Measurements from ENCODE around the gene STK10. TPM values are rescaled to one million over a fixed set of nuclear protein-coding genes. Genes with fewer than 3 reads are reported as not detected.
"Not testable (repeated sequence)": the region's sequence is repeated elsewhere in the genome, so short reads cannot be mapped to it uniquely, and the experiment has no call there.

Gene STK10
- total RNA-seq, 2 donors from 2014 or later, result 16.1 to 23.2 TPM

DNA sequence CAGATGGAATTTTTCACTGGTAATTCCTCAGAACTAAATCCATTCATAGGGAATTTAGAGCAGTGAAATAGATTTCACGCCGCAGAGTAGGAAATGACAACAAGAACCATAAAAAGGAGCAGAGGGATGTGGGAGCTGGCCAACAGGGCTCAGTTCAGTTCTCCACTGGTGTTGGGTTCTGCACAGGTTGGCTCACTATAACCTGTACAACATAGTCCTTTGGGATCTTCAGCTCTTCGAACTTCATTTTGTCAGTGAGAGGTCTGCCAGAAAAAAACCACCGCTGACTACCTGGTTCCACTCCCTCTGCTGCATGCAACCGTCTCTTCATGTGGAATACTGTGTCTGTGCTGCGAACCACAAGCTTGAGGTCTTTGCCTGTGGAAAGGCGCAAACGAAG lies 23.7 kb upstream of the STK10 start:
- H3K27ac ChIP-seq, result no peak overlapping the region
- no peaks in the 10 kb centered on the region for H3K4me1 ChIP-seq
- no peak overlapping the region for H3K9ac ChIP-seq (ENCODE audit: low read depth in 2 of 2, low read length in 2 of 2)
- H3K9me3 ChIP-seq, result no peaks in the 10 kb centered on the region
- H3K36me3 ChIP-seq, result no peaks in the 10 kb centered on the region
- no peak for DNase-seq
- H3K4me3 ChIP-seq, result no peak overlapping the region
- H3K27me3 ChIP-seq, result no peaks in the 10 kb centered on the region
- intact Hi-C loops (cut with DNase I), result no loop called here
- TF ChIP-seq, protein P1, sequence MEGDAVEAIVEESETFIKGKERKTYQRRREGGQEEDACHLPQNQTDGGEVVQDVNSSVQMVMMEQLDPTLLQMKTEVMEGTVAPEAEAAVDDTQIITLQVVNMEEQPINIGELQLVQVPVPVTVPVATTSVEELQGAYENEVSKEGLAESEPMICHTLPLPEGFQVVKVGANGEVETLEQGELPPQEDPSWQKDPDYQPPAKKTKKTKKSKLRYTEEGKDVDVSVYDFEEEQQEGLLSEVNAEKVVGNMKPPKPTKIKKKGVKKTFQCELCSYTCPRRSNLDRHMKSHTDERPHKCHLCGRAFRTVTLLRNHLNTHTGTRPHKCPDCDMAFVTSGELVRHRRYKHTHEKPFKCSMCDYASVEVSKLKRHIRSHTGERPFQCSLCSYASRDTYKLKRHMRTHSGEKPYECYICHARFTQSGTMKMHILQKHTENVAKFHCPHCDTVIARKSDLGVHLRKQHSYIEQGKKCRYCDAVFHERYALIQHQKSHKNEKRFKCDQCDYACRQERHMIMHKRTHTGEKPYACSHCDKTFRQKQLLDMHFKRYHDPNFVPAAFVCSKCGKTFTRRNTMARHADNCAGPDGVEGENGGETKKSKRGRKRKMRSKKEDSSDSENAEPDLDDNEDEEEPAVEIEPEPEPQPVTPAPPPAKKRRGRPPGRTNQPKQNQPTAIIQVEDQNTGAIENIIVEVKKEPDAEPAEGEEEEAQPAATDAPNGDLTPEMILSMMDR (IDR thresholded peaks at IDR 0.05), result no peak

DNA sequence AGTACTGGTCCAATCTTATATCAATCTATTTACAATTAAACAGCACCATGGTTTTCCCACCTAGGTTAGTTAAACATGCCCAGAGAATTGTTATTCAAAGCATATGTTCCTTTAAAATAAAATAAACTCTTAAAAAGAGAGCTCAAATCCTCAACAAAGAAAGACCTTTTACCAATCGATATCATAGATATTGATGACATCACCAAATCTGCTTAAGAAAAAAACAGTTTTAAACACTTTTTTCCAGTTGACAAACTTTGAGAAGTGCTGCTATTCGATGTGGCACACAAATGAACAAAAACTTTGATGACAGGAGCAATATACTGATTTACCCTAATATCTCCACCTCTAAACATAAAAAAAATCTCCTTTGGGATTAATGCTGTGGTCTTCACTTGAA lies 21.7 kb upstream of the STK10 start:
- no peaks in the 10 kb centered on the region for H3K9me3 ChIP-seq
- DNase-seq, result no peak
- TF ChIP-seq, protein P1 (IDR thresholded peaks at IDR 0.05), result no peak

DNA sequence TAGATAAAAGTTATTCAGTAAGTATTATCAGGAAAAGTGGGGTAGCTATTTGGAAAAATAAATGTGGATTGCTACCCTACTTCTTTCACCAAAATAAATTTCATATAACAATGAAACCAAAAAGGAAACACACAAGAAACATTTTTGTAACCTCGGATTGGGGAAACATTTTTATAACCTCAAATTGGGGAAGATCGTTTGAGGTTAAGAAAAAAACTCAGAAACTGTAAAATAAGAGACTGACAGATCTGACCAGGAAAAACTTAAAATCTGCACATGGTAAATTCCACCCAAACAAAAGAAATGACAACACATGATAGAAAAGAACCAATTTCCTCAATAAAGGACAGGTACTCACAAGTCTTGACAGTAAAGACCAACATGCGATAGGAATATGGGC lies 19.5 kb upstream of the STK10 start:
- no peak overlapping the region for H3K27ac ChIP-seq
- TF ChIP-seq, protein P1 (IDR thresholded peaks at IDR 0.05), result no peak
- intact Hi-C loops (cut with DNase I), result no loop called here

More for the DNA sequence above, 21.7 kb upstream of the STK10 start:
- Histone ChIP-seq H3K4me3 (no peak overlapping the region), H3K4me1 (no peaks in the 10 kb centered on the region), H3K27me3 (no peaks in the 10 kb centered on the region), H3K36me3 (no peaks in the 10 kb centered on the region), H3K27ac (no peak overlapping the region), H3K9ac (ENCODE audit: low read depth in 2 of 2, low read length in 2 of 2) (no peak overlapping the region)
- intact Hi-C loops (cut with DNase I), result no loop called here

DNA sequence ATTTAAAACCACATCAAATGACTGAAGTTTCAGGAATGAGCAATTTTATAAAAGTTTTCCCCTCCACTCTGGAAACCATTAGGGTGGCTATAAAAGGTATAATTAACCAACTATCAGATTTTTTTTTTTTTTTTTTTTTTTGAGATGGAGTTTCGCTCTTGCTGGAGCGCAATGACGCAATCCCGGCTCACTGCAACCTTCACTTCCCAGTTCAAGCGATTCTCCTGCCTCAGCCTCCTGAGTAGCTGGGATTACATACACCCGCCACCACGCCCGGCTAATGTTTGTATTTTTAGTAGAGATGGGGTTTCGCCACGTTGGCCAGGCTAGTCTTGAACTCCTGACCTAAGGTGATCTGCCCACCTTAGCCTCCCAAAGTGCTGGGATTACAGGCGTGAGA lies 18.0 kb upstream of the STK10 start:
- intact Hi-C loops (cut with DNase I); H3K9me3 ChIP-seq; H3K27ac ChIP-seq; H3K27me3 ChIP-seq; DNase-seq; H3K36me3 ChIP-seq; H3K9ac ChIP-seq (ENCODE audit: low read depth in 2 of 2, low read length in 2 of 2); H3K4me3 ChIP-seq; H3K4me1 ChIP-seq: not testable (repeated sequence)

More for the DNA sequence above, 19.5 kb upstream of the STK10 start:
- no peaks in the 10 kb centered on the region for H3K36me3 ChIP-seq
- no peaks in the 10 kb centered on the region for H3K27me3 ChIP-seq
- no peaks in the 10 kb centered on the region for H3K9me3 ChIP-seq
- H3K4me3 ChIP-seq, result no peak overlapping the region
- no peaks in the 10 kb centered on the region for H3K4me1 ChIP-seq
- no peak overlapping the region for H3K9ac ChIP-seq (ENCODE audit: low read depth in 2 of 2, low read length in 2 of 2)
- no peak for DNase-seq

DNA sequence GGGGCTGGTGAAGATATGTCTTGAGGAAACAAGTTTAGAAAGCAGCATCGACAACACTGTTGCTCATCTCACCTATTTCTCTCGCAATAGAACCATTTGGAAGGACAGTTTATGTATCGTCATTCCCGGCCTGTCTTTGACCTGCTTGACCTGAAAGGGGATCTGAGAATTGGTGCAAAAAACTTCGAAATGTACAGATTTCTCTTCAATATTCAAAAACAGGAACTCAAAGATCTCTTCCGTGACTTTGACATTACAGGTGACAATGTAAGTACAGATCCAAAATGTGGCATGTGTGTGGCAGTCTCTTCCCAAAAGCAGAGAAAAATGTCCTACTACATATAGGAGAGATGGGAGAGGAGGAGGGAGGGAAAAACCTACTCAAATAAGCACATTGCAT lies 12.5 kb upstream of the STK10 start:
- H3K27ac ChIP-seq, result no peak overlapping the region
- intact Hi-C loops (cut with DNase I), result no loop called here
- no peak for DNase-seq
- no peaks in the 10 kb centered on the region for H3K4me1 ChIP-seq
- no peak overlapping the region for H3K9ac ChIP-seq (ENCODE audit: low read depth in 2 of 2, low read length in 2 of 2)
- H3K9me3 ChIP-seq, result no peaks in the 10 kb centered on the region
- no peak overlapping the region for H3K4me3 ChIP-seq
- TF ChIP-seq, protein P1 (IDR thresholded peaks at IDR 0.05), result no peak
- H3K27me3 ChIP-seq, result no peaks in the 10 kb centered on the region
- H3K36me3 ChIP-seq, result no peaks in the 10 kb centered on the region

DNA sequence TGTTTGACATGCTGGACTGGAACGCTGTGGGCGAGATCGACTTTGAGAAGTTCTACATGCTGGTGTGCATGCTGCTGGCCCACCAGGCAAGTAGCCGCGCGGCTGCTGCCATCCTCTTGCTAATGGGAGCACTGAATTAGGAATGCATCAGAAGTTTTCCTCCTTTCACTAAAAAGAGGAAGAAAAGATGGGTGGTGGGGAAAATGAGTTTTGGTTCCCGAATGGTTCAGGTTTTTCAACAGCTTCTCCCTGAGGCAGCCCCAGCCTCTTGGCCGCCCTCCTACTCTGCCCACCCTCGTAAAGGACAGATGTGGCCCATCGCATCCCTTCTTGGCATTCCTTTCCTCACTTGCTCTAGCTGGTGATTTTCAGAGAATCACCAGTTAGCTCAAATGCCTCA lies 11.4 kb upstream of the STK10 start:
- no peaks in the 10 kb centered on the region for H3K36me3 ChIP-seq
- H3K9me3 ChIP-seq, result no peaks in the 10 kb centered on the region
- no peak overlapping the region for H3K4me3 ChIP-seq
- H3K9ac ChIP-seq (ENCODE audit: low read depth in 2 of 2, low read length in 2 of 2), result no peak overlapping the region
- no peak overlapping the region for H3K27ac ChIP-seq
- no peaks in the 10 kb centered on the region for H3K27me3 ChIP-seq
- intact Hi-C loops (cut with DNase I), result no loop called here
- TF ChIP-seq, protein P1 (IDR thresholded peaks at IDR 0.05), result no peak
- H3K4me1 ChIP-seq, result no peaks in the 10 kb centered on the region
- DNase-seq, result no peak

DNA sequence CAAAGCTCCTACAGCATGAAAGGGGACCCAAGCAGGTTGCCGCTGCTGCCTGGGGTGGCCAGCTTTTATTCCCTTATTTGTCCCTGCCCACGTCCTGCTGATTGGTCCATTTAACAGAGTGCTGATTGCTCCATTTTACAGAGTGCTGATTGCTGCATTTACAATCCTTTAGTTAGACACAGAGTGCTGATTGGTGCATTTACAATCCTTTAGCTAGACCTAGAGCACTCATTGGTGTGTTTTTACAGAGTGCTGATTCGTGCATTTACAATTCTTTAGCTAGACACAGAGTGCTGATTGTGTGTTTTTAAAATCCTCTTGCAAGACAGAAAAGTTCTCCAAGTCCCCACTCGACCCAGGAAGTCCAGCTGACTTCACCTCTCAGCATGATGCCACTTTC lies 9.8 kb upstream of the STK10 start:
- H3K27me3 ChIP-seq; H3K36me3 ChIP-seq; H3K4me1 ChIP-seq; H3K27ac ChIP-seq; DNase-seq; H3K9me3 ChIP-seq; H3K4me3 ChIP-seq; intact Hi-C loops (cut with DNase I); H3K9ac ChIP-seq (ENCODE audit: low read depth in 2 of 2, low read length in 2 of 2): not testable (repeated sequence)

All from colonic mucosa (tissue), 4 donors.